NCI-H82 treated with DMSO at 0.1 percent for 48 hours (cell line): Measurements from ENCODE around the gene NHEJ1.
A peak's percentile ranks its signal among the peaks of the same experiment; 100 is the strongest.
"Not testable (repeated sequence)": the region's sequence is repeated elsewhere in the genome, so short reads cannot be mapped to it uniquely, and the experiment has no call there.

Experiments
- DNase-seq: peaks from one replicate; lab custom pipeline; 2025; ENCODE audit not compliant: unreplicated experiment; lab: John Stamatoyannopoulos, UW

Gene NHEJ1, protein sequence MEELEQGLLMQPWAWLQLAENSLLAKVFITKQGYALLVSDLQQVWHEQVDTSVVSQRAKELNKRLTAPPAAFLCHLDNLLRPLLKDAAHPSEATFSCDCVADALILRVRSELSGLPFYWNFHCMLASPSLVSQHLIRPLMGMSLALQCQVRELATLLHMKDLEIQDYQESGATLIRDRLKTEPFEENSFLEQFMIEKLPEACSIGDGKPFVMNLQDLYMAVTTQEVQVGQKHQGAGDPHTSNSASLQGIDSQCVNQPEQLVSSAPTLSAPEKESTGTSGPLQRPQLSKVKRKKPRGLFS

DNA sequence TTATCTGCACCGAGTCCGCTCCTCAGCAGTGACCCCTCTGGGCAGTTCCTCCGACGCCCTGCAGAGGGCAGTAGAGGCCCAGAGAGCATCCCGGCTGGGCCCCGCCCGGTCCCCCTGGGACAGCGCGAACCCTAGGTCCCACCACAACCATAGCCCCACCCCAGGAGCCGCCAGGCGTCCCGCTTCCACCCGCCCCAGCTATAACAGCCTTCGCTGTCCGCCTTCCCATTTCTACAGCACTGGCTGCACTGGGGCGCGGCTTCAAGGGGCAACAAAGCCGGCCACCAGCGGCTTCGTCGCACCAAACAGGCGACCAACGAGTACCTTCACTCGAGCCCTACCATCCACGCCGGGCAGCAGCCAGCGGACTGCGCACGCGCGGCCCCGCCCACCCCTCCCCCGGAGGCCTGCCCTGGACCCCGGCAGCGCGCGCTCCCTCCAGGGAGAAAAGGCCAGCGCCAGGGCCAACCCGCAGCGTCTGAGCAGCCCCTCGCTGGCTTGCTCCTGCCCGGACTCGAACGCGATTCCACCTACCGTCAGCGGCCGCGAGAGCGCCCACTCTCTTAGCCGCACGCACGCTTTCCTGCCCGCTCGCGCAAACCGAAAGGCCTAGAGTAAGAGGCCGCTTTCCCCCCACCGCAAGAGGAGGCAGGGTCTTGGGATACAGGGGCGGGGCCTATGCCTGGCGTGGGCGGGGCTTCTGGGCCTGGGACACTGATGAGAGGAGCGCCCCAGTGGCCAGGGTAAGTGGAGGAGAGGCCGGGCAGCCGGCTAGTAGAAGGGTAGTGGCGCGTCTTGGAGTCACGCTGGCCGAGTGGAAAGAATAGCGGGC, at the start of gene NHEJ1:
Gene NHEJ1, minus strand, starts transcription at position 630 of the 832 bp plus-strand sequence. CDS start 2,453 bp downstream, outside the sequence.
- DNase-seq = peak; percentile 83

DNA sequence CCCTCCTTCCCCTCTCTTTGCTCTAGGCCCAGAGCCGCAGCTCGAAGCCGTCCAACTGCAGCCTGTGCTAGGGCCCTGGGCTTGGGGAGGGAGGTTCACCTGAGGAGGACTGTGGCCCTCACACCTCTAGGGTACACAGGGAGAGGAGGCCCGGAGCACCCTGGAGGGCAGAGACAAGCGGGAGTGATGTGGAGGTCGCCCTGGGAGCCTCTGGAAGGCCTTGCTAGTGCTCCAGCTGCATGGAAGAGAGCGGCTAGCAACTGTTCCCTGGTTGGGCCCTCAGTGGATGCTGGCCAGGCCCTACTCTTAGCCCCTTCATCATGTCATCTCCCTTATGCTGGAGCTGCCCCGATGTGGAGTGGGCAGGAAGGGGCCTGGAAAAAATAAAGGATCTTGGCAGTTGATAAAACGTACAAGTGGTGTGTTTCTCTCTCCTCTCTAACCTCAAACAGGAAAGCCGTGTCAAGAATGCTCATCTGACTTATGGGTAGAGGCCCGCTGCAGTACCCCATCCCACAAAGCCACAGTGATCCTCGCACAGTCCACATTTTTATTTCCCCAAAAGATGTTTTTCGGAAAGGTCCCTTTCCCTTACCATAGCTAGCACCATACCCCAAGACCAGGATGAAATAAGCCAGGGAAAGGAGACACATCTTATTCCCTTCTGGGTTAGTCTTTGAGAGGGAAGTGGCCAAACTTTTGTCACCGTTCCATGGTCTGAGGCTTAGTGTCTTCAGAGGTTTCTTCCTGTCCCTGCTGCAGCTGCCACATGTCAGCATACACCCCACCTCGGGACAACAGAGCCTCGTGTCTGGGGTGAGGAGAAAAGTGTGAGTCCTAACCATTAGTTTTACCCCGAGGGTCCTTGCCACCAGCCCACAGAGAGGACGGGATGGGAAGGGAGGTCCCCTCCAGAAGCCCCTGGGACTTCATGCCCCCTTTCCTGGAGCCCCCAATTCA, 48.9 kb upstream of the NHEJ1 start:
- no peak for DNase-seq

DNA sequence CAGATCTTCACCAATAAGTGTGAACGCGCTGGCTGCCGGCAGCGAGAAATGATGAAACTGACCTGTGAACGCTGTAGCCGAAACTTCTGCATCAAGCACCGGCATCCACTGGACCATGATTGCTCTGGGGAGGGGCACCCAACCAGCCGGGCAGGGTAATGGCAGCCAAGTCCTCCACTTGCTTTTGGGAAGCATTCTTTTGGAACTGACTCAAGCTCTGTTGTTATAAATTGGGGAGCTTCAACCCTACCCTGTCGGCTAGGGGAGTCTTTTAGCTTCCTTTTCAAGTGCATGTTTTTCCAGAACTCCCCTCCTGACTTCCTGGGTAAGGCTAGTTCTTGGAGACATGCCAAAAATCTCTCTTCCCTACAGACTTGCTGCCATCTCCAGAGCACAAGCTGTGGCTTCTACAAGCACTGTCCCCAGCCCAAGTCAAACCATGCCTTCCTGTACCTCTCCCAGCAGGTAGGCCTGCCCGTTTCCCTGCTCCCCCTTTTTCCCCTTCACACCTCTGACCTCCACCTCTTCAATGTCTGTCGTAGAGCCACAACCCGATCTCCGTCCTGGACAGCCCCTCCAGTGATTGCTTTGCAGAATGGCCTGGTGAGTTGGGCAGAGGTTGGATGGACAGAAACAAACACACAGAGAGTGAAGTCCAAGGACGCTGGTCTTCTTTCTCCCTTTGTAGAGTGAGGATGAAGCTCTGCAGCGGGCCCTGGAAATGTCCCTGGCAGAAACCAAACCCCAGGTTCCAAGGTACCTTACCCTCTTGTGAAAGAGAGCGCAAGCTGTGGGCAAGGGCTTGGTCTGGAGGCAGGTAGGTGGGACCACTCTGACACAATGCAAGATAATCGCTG, 47.5 kb upstream of the NHEJ1 start:
- no peak for DNase-seq

DNA sequence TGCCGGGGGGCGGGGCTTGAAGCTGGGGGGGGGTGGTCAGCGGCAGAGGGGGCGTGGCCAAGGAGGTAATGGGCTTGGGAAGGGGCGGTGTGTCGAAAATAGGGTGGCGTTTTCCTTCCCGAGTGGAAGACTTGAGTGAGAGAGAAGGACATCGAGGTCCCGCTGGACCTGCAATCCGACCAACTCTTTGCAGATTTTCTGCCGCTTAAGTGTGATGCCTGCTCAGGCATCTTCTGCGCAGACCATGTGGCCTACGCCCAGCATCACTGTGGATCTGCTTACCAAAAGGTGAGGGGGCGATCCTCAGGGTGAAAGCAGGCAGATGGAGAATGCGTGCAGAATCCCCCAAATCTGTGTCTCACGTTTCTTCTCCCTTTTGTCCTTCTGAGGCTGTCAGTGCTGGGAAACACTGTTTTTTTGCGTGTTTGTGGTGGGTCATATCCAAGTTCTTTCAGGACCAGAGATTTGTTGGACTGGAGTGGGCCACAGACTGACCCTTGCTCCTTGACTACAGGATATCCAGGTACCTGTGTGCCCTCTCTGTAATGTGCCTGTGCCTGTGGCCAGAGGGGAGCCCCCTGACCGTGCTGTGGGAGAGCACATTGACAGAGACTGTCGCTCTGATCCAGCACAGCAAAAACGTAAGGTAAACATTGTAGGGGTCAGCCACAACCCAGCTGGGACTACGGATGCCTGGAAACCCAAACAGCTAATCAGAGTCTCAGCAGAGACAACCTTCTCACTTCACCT, 46.7 kb upstream of the NHEJ1 start:
- no peak for DNase-seq

DNA sequence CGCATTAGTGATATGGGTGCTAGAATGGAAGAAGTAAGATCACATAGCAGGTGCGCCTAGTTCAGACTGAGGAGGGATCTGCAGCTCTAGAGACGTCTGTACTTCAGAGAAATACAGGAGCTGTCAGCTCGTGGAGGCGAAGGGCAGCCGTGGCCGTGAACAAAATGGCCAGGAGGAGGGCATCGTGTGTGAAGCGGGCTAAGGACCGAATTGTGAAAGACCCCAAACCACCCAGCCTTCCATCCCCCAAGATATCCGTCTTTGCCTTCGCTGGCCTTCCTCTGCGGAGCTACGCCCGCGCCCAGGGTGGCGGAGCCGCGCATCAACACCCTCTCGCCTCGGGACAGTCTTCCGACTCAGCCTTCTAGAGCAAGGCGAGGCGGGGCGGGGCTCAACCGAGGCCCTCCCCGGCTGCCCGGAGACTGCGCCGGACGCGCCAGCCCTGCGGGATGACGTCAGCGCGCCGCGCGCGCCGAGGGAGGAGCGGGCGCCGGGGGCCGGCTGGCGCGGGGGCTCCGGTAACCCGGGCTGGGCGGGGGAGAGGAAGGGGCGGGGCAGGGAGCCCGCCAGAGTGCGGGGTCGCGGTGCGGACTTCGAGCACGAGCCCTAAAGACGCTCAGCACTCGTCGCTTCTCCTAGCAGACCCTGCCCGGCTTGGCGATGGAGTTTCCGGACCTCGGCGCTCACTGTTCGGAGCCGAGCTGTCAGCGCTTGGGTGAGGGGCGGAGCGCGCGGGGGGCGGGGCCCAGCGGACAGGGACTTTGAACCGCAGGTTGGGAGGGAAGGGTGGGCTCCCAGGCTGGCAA, 45.9 kb upstream of the NHEJ1 start, which contains the start of gene ZFAND2B:
Gene ZFAND2B, plus strand, starts transcription at position 455 of the 806 bp plus-strand sequence. Its CDS starts 206 bp downstream, at position 661.
- DNase-seq = peak; percentile 78

DNA sequence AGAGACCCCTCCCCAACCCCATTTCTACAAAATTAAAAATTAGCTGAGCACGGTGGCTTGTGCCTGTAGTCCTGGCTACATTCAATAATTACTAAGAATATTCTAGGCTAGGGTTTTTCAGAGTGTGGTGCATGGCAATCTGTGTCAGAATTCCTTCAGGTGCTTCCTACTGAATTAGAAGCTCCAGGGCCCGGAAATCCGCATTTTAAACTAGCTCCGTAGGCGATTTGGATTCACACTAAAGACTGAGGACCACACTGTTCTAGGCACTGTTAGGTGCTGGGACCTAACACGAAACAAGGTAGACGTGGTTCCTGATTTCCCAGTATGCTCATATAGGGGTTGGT, 45.3 kb upstream of the NHEJ1 start:
- DNase-seq = no peak

DNA sequence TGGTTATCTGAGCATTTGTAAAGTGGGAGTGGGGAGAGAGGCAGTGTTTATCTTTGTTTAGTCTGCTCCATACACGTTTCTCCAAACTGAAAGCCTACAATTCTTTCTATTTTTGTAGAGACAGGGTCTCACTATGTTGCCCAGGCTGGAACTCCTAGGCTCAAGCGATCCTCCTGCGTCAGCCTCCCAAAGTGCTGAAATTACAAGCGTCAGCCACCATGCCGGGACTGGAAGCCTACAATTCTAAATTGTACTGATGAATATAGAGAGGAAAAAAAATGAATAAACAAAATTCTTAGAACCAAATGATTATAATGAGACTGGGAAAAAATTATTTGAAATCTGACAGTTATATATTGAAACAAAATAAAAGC, 44.5 kb upstream of the NHEJ1 start:
- no peak for DNase-seq

DNA sequence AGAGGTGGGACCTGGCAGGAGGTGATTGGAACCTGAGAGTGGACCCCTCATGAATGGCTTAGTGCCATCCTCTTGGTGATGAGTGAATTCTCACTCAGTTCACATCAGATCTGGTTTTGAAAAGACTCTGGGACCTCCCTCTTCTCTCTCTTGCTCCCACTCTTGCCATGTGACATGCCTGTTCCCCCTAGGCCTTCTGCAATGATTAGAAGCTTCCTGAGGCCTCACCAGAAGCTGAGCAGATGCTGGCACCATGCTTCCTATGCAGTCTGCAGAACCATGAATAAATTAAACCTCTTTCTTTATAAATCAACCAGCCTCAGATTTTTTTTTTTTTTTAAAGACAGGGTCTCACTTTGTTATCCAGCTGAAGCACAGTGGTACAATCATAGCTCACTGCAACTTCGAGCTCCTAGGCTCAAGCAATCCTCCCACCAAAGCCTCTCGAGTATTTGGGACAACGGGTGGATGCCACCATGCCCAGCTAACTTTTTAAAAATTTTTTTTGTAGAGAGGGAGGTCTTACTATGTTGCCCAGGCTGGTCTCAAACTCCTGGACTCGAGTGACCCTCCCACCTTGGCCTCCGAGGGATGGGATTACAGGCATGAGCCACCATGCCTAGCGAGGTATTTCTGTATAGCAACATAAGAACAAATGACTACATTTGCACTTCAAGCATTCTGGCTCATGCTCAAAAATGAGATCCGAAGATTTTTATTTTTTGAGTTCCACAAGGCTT, 44.0 kb upstream of the NHEJ1 start:
- DNase-seq = no peak

DNA sequence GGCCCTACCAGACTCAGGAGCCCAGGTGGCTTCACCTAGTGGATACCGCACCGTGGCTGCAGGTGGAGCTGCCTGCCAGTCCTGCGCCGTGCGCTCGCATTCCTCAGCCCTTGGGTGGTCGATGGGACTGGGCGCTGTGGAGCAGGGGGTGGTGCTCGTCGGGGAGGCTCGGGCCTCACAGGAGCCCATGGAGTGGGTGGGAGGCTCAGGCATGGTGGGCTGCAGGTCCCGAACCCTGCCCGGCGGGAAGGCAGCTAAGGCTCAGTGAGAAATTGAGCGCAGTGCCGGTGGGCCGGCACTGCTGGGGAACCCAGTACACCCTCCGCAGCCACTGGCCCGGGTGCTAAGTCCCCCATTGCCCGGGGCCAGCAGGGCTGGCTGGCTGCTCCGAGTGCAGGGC, 40.7 kb upstream of the NHEJ1 start:
- not testable (repeated sequence) for DNase-seq

DNA sequence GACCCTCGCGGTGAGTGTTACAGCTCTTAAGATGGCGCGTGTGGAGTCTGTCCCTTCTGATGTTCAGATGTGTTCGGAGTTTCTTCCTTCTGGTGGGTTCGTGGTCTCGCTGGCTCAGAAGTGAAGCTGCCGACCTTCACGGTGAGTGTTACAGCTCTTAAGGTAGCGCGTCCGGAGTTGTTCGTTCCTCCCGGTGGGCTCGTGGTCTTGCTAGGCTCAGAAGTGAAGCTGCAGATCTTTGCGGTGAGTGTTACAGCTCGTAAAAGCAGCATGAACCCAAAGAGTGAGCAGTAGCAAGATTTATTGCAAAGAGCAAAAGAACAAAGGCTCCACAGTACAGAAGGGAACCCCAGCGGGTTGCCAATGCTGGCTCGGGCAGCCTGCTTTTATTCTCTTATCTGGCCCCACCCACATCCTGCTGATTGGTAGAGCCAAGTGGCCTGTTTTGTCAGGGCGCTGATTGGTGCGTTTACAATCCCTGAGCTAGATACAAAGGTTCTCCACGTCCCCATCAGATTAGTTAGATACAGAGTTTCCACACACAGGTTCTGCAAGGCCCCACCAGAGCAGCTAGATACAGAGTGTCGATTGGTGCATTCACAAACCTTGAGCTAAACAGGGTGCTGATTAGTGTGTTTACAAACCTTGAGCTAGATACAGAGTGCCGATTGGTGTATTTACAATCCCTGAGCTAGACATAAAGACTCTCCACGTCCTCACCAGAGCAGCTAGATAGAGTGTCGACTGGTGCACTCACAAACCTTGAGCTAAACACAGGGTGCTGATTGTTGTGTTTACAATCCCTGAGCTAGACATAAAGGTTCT, 40.1 kb upstream of the NHEJ1 start:
- DNase-seq = not testable (repeated sequence)

DNA sequence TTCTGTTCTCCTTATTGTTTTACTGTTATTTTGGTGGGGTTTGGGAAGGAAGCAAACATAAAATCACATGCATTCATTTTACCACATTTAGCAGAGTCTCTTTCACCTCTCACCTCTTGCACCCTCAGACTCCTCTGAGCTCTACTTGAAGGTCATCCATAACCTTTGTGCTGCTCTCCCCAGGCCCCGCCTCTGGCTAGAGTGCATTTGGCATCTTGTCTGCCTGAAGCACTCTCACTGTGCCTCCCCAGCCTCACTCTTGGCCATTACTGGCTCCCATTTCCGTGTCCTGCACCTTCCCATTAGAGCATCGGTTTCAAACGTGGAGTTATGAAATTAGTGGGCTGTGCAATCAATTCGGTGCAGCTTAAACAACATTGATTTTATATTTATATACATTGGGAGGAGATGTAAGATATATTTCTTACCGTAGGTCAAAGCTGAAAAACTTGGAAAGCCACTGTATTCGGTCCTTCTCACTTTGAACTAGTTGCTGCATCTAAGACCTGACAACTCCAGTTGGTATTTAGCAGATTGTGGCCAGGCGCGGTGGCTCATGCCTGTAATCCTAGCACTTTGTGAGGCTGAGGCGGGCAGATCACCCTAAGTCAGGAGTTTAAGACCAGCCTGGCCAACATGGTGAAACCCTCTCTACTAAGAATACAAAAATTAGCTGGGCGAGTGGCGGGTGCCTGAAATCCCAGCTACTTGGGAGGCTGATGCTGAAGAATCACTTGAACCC, 39.0 kb upstream of the NHEJ1 start:
- DNase-seq = no peak

DNA sequence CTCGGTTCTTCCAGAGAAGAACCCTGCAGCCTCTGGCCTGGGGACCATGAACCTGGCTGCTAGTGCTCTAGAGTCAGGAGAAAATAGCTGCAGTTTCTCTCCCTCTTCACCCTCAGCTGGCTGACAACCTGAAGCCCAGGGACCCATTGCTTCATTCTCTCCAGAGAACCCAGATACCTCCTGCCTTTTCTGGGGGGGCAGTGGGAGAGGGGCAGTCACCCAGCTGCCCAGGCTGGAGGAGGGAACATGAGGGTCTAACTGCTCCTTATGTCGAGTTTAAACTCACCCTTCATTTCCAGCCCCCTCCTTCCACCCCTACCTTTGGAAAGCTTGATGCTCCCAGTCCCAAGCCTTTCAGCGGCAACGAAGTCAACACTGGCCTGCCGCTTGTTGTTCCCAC, 38.4 kb upstream of the NHEJ1 start:
- no peak for DNase-seq

DNA sequence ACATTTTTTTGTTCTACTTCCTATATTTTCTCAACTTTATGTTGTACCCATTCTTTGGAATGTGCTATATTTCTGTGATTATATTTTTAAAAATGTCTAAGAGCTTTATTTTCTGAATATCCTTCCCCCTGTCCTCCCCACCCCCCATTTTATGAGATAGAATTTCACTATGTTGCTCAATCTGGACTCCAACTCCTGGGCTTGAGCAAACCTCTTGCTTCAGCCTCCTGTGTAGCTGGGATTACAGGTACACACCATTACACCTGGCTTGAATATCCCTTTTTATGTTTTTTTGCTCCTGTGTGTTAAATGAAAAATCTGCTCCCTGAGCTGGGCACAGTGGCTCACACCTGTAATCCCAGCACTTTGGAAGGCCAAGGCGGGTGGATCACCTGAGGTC, 36.8 kb upstream of the NHEJ1 start:
- no peak for DNase-seq

DNA sequence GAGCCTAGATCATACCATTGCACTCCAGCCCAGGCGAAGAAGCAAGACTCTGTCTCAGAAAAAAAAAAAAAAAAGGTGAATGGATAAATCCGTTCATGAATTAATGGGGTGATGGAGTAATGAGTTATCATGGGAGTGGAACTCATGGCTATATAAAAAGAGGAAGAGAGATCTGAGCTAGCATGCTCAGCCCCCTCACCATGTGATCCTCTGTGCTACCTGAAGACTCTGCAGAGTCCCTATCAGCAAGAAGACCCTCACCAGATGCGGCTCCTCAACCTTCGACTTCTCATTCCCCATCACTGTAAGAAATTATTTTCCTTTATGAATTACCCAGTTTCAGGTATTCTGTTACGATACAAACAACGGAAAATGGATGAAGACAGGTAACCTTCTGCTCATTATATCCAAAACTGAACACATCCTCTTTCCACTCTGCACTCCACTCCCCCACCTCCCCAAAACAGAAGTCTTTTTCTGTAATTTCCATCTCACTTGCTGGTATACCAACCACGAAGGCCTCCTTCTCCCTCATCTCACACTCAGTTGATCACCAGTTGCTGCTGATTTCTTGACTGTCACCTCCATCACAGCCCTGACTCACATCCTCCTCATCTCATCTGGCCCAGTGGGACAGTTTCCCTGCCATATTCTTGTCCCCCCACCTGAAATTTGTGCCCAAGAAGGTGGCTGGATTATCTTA, 26.3 kb upstream of the NHEJ1 start:
- no peak for DNase-seq

DNA sequence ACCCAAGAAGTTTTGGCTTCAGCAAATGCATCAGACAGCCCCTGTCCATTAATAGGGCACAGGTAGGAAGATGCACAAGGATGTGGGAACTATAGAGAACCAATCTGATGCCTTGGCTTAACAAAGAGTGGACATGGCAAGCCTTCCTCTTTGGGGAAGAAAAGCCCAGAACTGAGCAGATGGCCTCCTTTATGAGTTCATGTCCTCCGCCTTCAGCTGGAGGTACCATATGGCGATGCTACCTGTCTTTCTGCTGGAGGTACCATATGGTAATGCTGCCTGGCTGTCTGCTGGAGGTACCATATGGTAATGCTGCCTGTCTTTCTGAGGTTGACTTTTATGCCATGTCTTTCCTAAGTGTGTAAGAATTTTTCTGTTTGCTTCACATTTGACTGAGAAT, 23.5 kb upstream of the NHEJ1 start:
- peak; percentile 73 for DNase-seq
